GM12878 (cell line): ENCODE data around the gene KAT2A. TPM values are rescaled to one million over a fixed set of nuclear protein-coding genes. Genes with fewer than 3 reads are reported as not detected.

ENCODE experiments used
- ATAC-seq: fragments of 200-7000 bp; cut with Tn5 transposase; 3 replicates; pipeline ENCODE4 v1.9.1; 2020; ENCODE audit warnings: mild to moderate bottlenecking, moderate library complexity
- BruUV-seq: library from RNA; stranded (reverse); fragments of 400-500 nt; replicated peaks from 2 replicates; lab custom pipeline; 2021; lab: Mats Ljungman, UMichigan
- CTCF ChIA-PET: fragments of 300-600 bp; sonication (Branson Sonifier 250); formaldehyde crosslinking; extraction: SDS; loops from one replicate; lab custom pipeline; 2021; ENCODE audit warnings: inconsistent platforms; lab: Yijun Ruan, JAX
- POLR2A ChIA-PET: fragments of 350-600 bp; formaldehyde crosslinking; extraction: SDS; loops from one replicate; lab custom pipeline; 2021; ENCODE audit warnings: inconsistent platforms; lab: Charles Lee
- RAD21 ChIA-PET: fragments of 300-600 bp; sonication (Branson Sonifier 250); formaldehyde crosslinking; loops from one replicate; lab custom pipeline; 2023; ENCODE audit warnings: antibody characterized with exemption; ENCODE audit not compliant: unreplicated experiment; lab: Charles Lee
- SMC1A ChIA-PET: fragments of 300-600 bp; sonication (Branson Sonifier 250); formaldehyde crosslinking; loops from one replicate; lab custom pipeline; 2023; ENCODE audit not compliant: unreplicated experiment, uncharacterized antibody; lab: Charles Lee
- DNase-seq: peaks from one replicate; pipeline ENCODE4 v3.0.0-alpha.2; 2011; ENCODE audit warnings: low read depth, low spot score
- FAIRE-seq: peaks from 3 replicates; lab custom pipeline; 2011; peaks lifted over from hg19 to GRCh38; lab: Jason Lieb, UNC
- H2AFZ ChIP-seq: 2 replicates; pipeline ENCODE4 v1.6.0; 2011; ENCODE audit warnings: low read depth, low read length, control low read depth; ENCODE audit not compliant: control insufficient read depth
- H3K27ac ChIP-seq: 2 replicates; pipeline ENCODE4 v1.5.1; 2011; ENCODE audit warnings: control low read depth; ENCODE audit not compliant: control insufficient read depth, insufficient read depth
- H3K27me3 ChIP-seq, 2 experiments: replicated peaks in 1 of 2; 2 replicates each; pipeline versions ENCODE4 v1.6.0 to v1.6.1; 2011; ENCODE audit warnings: low read length in 1 of 2; ENCODE audit not compliant: control insufficient read depth in 2 of 2, insufficient read depth in 2 of 2
- H3K36me3 ChIP-seq, 2 experiments: 2 replicates each; pipeline ENCODE4 v1.5.1; 2011; ENCODE audit warnings: low read length in 1 of 2; ENCODE audit not compliant: control insufficient read depth in 2 of 2, insufficient read depth in 2 of 2
- H3K4me1 ChIP-seq: 2 replicates; pipeline ENCODE4 v1.6.1; 2011; ENCODE audit warnings: mild to moderate bottlenecking, low read length, moderate library complexity, mixed read lengths; ENCODE audit not compliant: control insufficient read depth, insufficient read depth
- H3K4me2 ChIP-seq: 2 replicates; pipeline ENCODE4 v1.6.0; 2011; ENCODE audit warnings: control low read depth; ENCODE audit not compliant: control insufficient read depth, insufficient read depth
- H3K4me3 ChIP-seq: fragments of 200-600 bp; sonication (generic); 2 replicates; pipeline ENCODE4 v1.5.1; 2016
- H3K79me2 ChIP-seq: 2 replicates; pipeline ENCODE4 v1.6.0; 2011; ENCODE audit warnings: low read length; ENCODE audit not compliant: control insufficient read depth, insufficient read depth
- H3K9ac ChIP-seq: 2 replicates; pipeline ENCODE4 v1.8.0; 2011; ENCODE audit warnings: low read length, control low read depth, mixed read lengths; ENCODE audit not compliant: control insufficient read depth, insufficient read depth
- H3K9me3 ChIP-seq: replicated peaks from 3 replicates; pipeline ENCODE4 v1.5.1; 2011; ENCODE audit warnings: mild to moderate bottlenecking, low read length; ENCODE audit not compliant: control insufficient read depth, insufficient read depth
- H4K20me1 ChIP-seq: 2 replicates; pipeline ENCODE4 v1.6.0; 2011; ENCODE audit not compliant: control insufficient read depth, insufficient read depth
- BHLHE40 ChIP-seq, 2 experiments: fragments of 450-650 bp in 1 of 2; IDR thresholded peaks; 2 replicates each; pipeline ENCODE4 v1.6.1; 2011 to 2017; ENCODE audit warnings: low read depth in 2 of 2, borderline replicate concordance in 1 of 2, improper control_type of control experiment in 1 of 2, low read length in 1 of 2, mild to moderate bottlenecking in 1 of 2
- CUX1 ChIP-seq: IDR thresholded peaks from 2 replicates; pipeline ENCODE4 v1.6.1; 2012; ENCODE audit warnings: improper control_type of control experiment, low read depth, low read length; ENCODE audit not compliant: insufficient replicate concordance
- EED ChIP-seq: sonication (generic); IDR thresholded peaks from 2 replicates; pipeline ENCODE4 v1.6.1; 2016; ENCODE audit warnings: antibody characterized with exemption, low read depth
- FOS ChIP-seq: IDR thresholded peaks from 3 replicates; pipeline ENCODE4 v1.6.1; 2011; ENCODE audit warnings: borderline replicate concordance; ENCODE audit not compliant: insufficient read length; ENCODE audit errors: extremely low read depth
- GABPA ChIP-seq: IDR thresholded peaks from 2 replicates; pipeline ENCODE4 v1.6.1; 2014; ENCODE audit warnings: antibody characterized with exemption, low read depth, mild to moderate bottlenecking, inconsistent platforms
- HDGF ChIP-seq: fragments of 450-650 bp; IDR thresholded peaks from 2 replicates; pipeline ENCODE4 v1.6.1; 2016; ENCODE audit warnings: antibody characterized with exemption
- JUND ChIP-seq: IDR thresholded peaks from 2 replicates; pipeline ENCODE4 v1.6.1; 2012; ENCODE audit warnings: low read depth, mild to moderate bottlenecking, low read length, improper control_type of control experiment, moderate library complexity
- NR2C1 ChIP-seq: fragments of 450-650 bp; IDR thresholded peaks from 2 replicates; pipeline ENCODE4 v1.6.1; 2017; ENCODE audit warnings: antibody characterized with exemption, mild to moderate bottlenecking, moderate library complexity
- SIX5 ChIP-seq: IDR thresholded peaks from 2 replicates; pipeline ENCODE4 v1.6.1; 2011; ENCODE audit warnings: mild to moderate bottlenecking, low read depth, low read length, moderate library complexity; ENCODE audit not compliant: severe bottlenecking
- WGBS: methylation state at CpG from one replicate; pipeline ENCODE4 v1.1.6; 2016; ENCODE audit warnings: low lambda C conversion rate; ENCODE audit not compliant: insufficient replicate concordance, insufficient coverage; ENCODE audit errors: missing lambda C conversion rate; 5-methylcytosine and 5-hydroxymethylcytosine counted together
- in situ Hi-C: fragments of 300-500 bp; cut with MboI; formaldehyde crosslinking; loops from 9 replicates; pipeline ENCODE4 v1.14.3; 2018; ENCODE audit warnings: mixed read lengths
- intact Hi-C: fragments of 100-400 bp; cut with micrococcal nuclease; formaldehyde crosslinking; loops from one replicate; pipeline ENCODE4 v1.14.2; 2022; ENCODE audit not compliant: unreplicated experiment
- polyA plus RNA-seq, 11 experiments: library from polyadenylated mRNA; depleted of rRNA in 4 of 11; unstranded in 6 of 11; stranded (reverse) in 5 of 11; fragments of >200 nt; fragmentation: Nextera tagmentation in 4 of 11; fragmentation: Illumina TruSeq in 1 of 11; extraction: Ambion mirVana in 4 of 11; extraction: Trizol in 1 of 11; gene quantifications; 1 replicate in 1 of 11; 2 replicates in 10 of 11; pipeline versions ENCODE4 v1.2.1 to v1.2.3, GENCODE V29; 2011 to 2016; ENCODE audit warnings: inconsistent platforms in 2 of 11, missing spikeins in 2 of 11, low read depth in 1 of 11
- total RNA-seq, 4 experiments: library from RNA; depleted of rRNA in 3 of 4; stranded (reverse); fragments of >200 nt in 3 of 4; fragmentation: Illumina TruSeq in 1 of 4; extraction: Trizol in 1 of 4; gene quantifications; 2 replicates each; pipeline versions ENCODE4 v1.2.1 to v1.2.3, GENCODE V29; 2013 to 2021

Gene KAT2A
- total and polyA plus RNA-seq, 10 of the 15 experiments (the other 5 are each of a cell fraction or from before 2014, with no cell fraction given), result 0.85 to 47.5 (median 14.6) TPM

- Histone ChIP-seq H2AFZ (no peak overlapping the region), H3K79me2 (peaks cover 32% of the 10 kb centered on the region), H3K9me3 (no peaks in the 10 kb centered on the region), H3K27ac (no peak overlapping the region), H3K4me3 (no peak overlapping the region), H3K4me2 (peak overlapping the region; percentile 17; the same call in 1 of the 2 replicates), H3K4me1 (peaks cover 25% of the 10 kb centered on the region), H3K27me3 (no peaks in the 10 kb centered on the region), H3K9ac (no peak overlapping the region), H3K36me3 (peaks cover 26 to 34% of the 10 kb centered on the region in 2 experiments), H4K20me1 (peaks cover 22% of the 10 kb centered on the region; the same call in 1 of the 2 replicates)
- in situ Hi-C loops, result no loop called here
- CTCF ChIA-PET, result interaction anchor here (1.3 to 4.3 kb wide), 5 partner anchors 14 to 169 kb away, joined by 4 to 31 read pairs (median 5); partner anchors contain the start of gene KCNH4
- no peak for TF ChIP-seq HDGF
- TF ChIP-seq BHLHE40 (IDR thresholded peaks at IDR 0.05; ENCODE audit: borderline replicate concordance in 1 of 2, low read depth in 2 of 2, low read length in 1 of 2), result peak in 1 of 2 experiments; percentile 4; a peak in 1 of 4 replicates
- no peak for DNase-seq
- POLR2A ChIA-PET, result interaction anchor here (0.6 to 1.5 kb wide), 4 partner anchors 12 to 109 kb away, joined by 3 to 6 read pairs (median 4); partner anchors contain the start of genes GHDC and KAT2A
- ATAC-seq, result peak; percentile 57
- WGBS, result 14% methylated on average over 3 of the region's 3 CpGs
- intact Hi-C loops, result no loop called here
- SMC1A ChIA-PET, result interaction anchor here (1.0 to 1.4 kb wide), 4 partner anchors 17 to 49 kb away, joined by 3 to 4 read pairs (median 4); partner anchors contain the start of gene KCNH4
- FAIRE-seq, result no peak
- no TSS peak for BruUV-seq
- RAD21 ChIA-PET, result interaction anchor here (1.6 kb wide), 1 partner anchor 47 kb away, joined by 3 read pairs; no protein-coding TSS in a partner anchor
Measured at GRCh38 chr17:42132941-42133340, 11.8 kb upstream of the KAT2A start.

GRCh38 chr17:42131981-42132432, 10.8 kb upstream of the KAT2A start:
- WGBS, result 37% methylated on average over 4 of the region's 4 CpGs
- H3K27ac ChIP-seq, result peak overlapping the region; percentile 7; the same call in 1 of the 2 replicates
- ChIA-PET SMC1A (interaction anchor here (1.0 to 1.8 kb wide), 5 partner anchors 11 to 169 kb away, joined by 3 to 6 read pairs (median 4); no protein-coding TSS in a partner anchor), CTCF (interaction anchor here (1.4 to 4.3 kb wide), 3 partner anchors 13 to 168 kb away, joined by 4 to 31 read pairs (median 5); partner anchors contain the start of gene KCNH4), RAD21 (no interaction called here), POLR2A (interaction anchor here (0.8 to 1.5 kb wide), 3 partner anchors 11 to 166 kb away, joined by 3 to 5 read pairs (median 3); partner anchors contain the start of genes CNP and KAT2A)
- H3K9ac ChIP-seq, result no peak overlapping the region
- no peak for FAIRE-seq
- in situ Hi-C loops (no loop called here), intact Hi-C loops (no loop called here)
- H2AFZ ChIP-seq, result no peak overlapping the region
- no peak for ATAC-seq
- peaks cover 22% of the 10 kb centered on the region; the same call in 1 of the 2 replicates for H4K20me1 ChIP-seq
- no peak for TF ChIP-seq GABPA
- no peak for TF ChIP-seq SIX5
- TF ChIP-seq JUND, result no peak
- TF ChIP-seq NR2C1, result no peak
- TF ChIP-seq FOS, result no peak
- TF ChIP-seq EED, result no peak
- no peak for TF ChIP-seq CUX1
- no peaks in the 10 kb centered on the region for H3K27me3 ChIP-seq
- peaks cover 30 to 37% of the 10 kb centered on the region in 2 experiments for H3K36me3 ChIP-seq
- DNase-seq, result no peak
- peaks cover 32% of the 10 kb centered on the region for H3K79me2 ChIP-seq
- no peak overlapping the region for H3K4me2 ChIP-seq
- no TSS peak for BruUV-seq
- H3K9me3 ChIP-seq, result no peaks in the 10 kb centered on the region
- peaks cover 25% of the 10 kb centered on the region for H3K4me1 ChIP-seq
- no peak overlapping the region for H3K4me3 ChIP-seq
